CD4-positive, alpha-beta T cell (primary cell): Measurements from ENCODE around the gene CMTM5. TPM values are rescaled to one million over a fixed set of nuclear protein-coding genes. Genes with fewer than 3 reads are reported as not detected.

Experiments used
- ATAC-seq: fragments of 200-7000 bp; cut with Tn5 transposase; one replicate; pipeline ENCODE4 v1.10.0; 2022; ENCODE audit warnings: mild to moderate bottlenecking; ENCODE audit not compliant: poor library complexity
- CTCF ChIA-PET: fragments of 350-600 bp; sonication (Branson Sonifier 250); formaldehyde crosslinking; loops from one replicate; lab custom pipeline; 2021; ENCODE audit warnings: antibody characterized with exemption, inconsistent platforms; lab: Charles Lee
- POLR2A ChIA-PET: fragments of 350-600 bp; sonication (Branson Sonifier 250); formaldehyde crosslinking; loops from one replicate; lab custom pipeline; 2021; ENCODE audit warnings: antibody characterized with exemption, inconsistent platforms; lab: Charles Lee
- DNase-seq, 14 experiments: peaks; one replicate each; pipeline ENCODE4 v3.0.0-alpha.2; 2013 to 2020; ENCODE audit warnings: mixed read lengths in 2 of 14
- H3K27ac ChIP-seq, 2 donors: one replicate each; pipeline versions ENCODE4 v1.5.1 to v1.7.0; 2013; ENCODE audit warnings: low read length in 2 of 2, low read depth in 1 of 2, mild to moderate bottlenecking in 1 of 2
- H3K27me3 ChIP-seq, 2 experiments: 1 replicate in 1 of 2; 2 replicates in 1 of 2; pipeline versions ENCODE4 v1.6.1 to v1.7.0; 2013; ENCODE audit warnings: low read length in 2 of 2, control low read depth in 1 of 2, mild to moderate bottlenecking in 1 of 2, moderate library complexity in 1 of 2; ENCODE audit not compliant: insufficient read depth in 2 of 2, control insufficient read depth in 1 of 2
- H3K36me3 ChIP-seq: one replicate; pipeline ENCODE4 v1.6.1; 2013; ENCODE audit warnings: low read length, control low read depth; ENCODE audit not compliant: insufficient read depth
- H3K4me1 ChIP-seq: one replicate; pipeline ENCODE4 v1.6.1; 2013; ENCODE audit warnings: low read length, control low read depth; ENCODE audit not compliant: insufficient read depth
- H3K4me3 ChIP-seq: one replicate; pipeline ENCODE4 v1.5.1; 2013; ENCODE audit warnings: mild to moderate bottlenecking, low read length, moderate library complexity
- H3K9me3 ChIP-seq, 2 experiments: 1 replicate in 1 of 2; 2 replicates in 1 of 2; pipeline versions ENCODE4 v1.6.1 to v1.7.0; 2013; ENCODE audit warnings: low read length in 2 of 2, mild to moderate bottlenecking in 2 of 2, control low read depth in 1 of 2, moderate library complexity in 1 of 2; ENCODE audit not compliant: control insufficient read depth in 1 of 2, insufficient read depth in 1 of 2
- H3K27ac Mint-ChIP-seq: one replicate; pipeline ENCODE4 v1.8.0; 2020; ENCODE audit warnings: mixed read lengths
- H3K27me3 Mint-ChIP-seq: one replicate; pipeline ENCODE4 v1.8.0; 2021; ENCODE audit warnings: mixed read lengths
- H3K36me3 Mint-ChIP-seq: one replicate; pipeline ENCODE4 v1.8.0; 2021; ENCODE audit warnings: low read depth, mixed read lengths
- H3K4me1 Mint-ChIP-seq: one replicate; pipeline ENCODE4 v1.8.0; 2021; ENCODE audit warnings: low read depth, mixed read lengths
- H3K4me3 Mint-ChIP-seq: one replicate; pipeline ENCODE4 v1.8.0; 2020; ENCODE audit warnings: mild to moderate bottlenecking, mixed read lengths
- H3K9me3 Mint-ChIP-seq: one replicate; pipeline ENCODE4 v1.8.0; 2020; ENCODE audit warnings: mixed read lengths
- intact Hi-C, 2 experiments: fragments of 100-400 bp; cut with DNase I in 1 of 2; cut with micrococcal nuclease in 1 of 2; formaldehyde crosslinking; loops; one replicate each; pipeline versions ENCODE4 v1.15.1 to v1.9.0; 2023 to 2025; cut with DNase I, micrococcal nuclease
- total RNA-seq, 174 experiments: library from RNA in 2 of 174; stranded (reverse) in 2 of 174; gene quantifications; one replicate each; pipeline ENCODE4 v1.2.3 and lab custom pipeline; 2021 to 2026
- TF ChIP-seq, protein P1 (sequence below): fragments of 200-600 bp; IDR thresholded peaks from one replicate; pipeline ENCODE4 v1.8.0; 2022; ENCODE audit warnings: antibody characterized with exemption, mild to moderate bottlenecking

Gene CMTM5
- total RNA-seq, 2 experiments from 2014 or later: not detected

DNA sequence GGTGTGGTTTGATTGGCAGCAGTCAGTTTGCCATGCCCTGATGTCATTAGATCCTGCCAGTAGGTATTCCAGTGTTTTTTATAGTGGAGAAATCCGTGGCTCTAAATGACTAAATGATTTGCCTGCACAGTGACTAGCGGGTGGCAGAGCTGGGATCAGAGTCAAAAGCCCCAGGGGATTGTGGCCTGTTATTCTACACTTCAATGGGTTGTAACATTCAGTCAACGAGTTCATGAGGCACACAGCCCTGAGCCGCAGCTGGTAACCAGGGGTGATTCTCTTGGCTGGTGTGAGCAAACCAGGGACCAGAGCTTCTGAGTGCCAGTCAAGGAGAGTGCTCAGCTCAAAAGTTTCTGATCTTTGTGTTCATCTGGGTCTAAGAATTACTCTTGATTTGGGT, 29.4 kb downstream of the CMTM5 start:
- H3K27ac Mint-ChIP-seq: no peak overlapping the region
- no peaks in the 10 kb centered on the region for H3K4me1 Mint-ChIP-seq
- Histone ChIP-seq H3K27me3 (no peaks in the 10 kb centered on the region), H3K4me1 (no peaks in the 10 kb centered on the region), H3K27ac (no peak overlapping the region), H3K4me3 (no peak overlapping the region), H3K36me3 (no peaks in the 10 kb centered on the region), H3K9me3 (no peaks in the 10 kb centered on the region)
- DNase-seq: no peak
- ATAC-seq: no peak
- ChIA-PET POLR2A (no interaction called here), CTCF (no interaction called here)
- H3K4me3 Mint-ChIP-seq: no peak overlapping the region
- H3K36me3 Mint-ChIP-seq: no peaks in the 10 kb centered on the region
- H3K27me3 Mint-ChIP-seq: peaks cover 27% of the 10 kb centered on the region
- intact Hi-C loops: no loop called here
- no peaks in the 10 kb centered on the region for H3K9me3 Mint-ChIP-seq
- TF ChIP-seq, protein P1, sequence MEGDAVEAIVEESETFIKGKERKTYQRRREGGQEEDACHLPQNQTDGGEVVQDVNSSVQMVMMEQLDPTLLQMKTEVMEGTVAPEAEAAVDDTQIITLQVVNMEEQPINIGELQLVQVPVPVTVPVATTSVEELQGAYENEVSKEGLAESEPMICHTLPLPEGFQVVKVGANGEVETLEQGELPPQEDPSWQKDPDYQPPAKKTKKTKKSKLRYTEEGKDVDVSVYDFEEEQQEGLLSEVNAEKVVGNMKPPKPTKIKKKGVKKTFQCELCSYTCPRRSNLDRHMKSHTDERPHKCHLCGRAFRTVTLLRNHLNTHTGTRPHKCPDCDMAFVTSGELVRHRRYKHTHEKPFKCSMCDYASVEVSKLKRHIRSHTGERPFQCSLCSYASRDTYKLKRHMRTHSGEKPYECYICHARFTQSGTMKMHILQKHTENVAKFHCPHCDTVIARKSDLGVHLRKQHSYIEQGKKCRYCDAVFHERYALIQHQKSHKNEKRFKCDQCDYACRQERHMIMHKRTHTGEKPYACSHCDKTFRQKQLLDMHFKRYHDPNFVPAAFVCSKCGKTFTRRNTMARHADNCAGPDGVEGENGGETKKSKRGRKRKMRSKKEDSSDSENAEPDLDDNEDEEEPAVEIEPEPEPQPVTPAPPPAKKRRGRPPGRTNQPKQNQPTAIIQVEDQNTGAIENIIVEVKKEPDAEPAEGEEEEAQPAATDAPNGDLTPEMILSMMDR: no peak

DNA sequence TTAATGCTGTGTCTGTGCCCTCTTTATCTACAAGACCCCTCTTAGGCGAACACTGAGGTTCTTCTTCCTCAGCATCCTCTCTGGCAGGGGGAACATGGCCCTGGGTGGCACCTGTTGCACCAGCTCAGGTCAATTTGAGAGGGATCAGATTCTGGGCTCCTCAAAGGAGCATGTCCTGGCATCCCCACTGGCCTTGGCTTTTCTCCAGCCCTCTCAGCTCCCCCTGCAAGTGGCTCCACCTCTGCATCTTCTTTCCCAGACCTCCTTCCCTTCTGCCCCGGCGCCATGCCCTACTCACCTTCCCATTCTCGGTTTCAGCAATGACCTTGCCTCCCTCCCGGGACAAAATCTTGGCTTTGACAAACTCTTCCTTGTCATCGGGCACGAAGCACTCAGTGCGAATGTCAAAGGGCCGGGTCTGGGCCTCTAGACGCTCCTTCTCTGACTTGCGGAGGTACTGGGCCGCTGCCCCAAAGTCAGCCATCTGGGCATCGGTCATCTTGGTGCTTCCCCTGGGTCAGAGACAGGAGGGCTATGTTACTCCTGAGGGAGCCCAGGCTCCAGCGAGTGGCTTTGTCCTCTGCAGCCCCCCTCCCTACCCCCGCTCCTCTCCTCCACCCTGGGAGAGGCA, 30.0 kb downstream of the CMTM5 start:
- Histone ChIP-seq H3K27me3 (no peaks in the 10 kb centered on the region), H3K4me1 (no peaks in the 10 kb centered on the region), H3K27ac (no peak overlapping the region), H3K36me3 (no peaks in the 10 kb centered on the region), H3K4me3 (no peak overlapping the region), H3K9me3 (no peaks in the 10 kb centered on the region)
- H3K27me3 Mint-ChIP-seq: peaks cover 23% of the 10 kb centered on the region
- no peak overlapping the region for H3K4me3 Mint-ChIP-seq
- POLR2A ChIA-PET: no interaction called here
- ATAC-seq (no peak), DNase-seq (no peak)
- no peak overlapping the region for H3K27ac Mint-ChIP-seq
- H3K9me3 Mint-ChIP-seq: no peaks in the 10 kb centered on the region
- CTCF ChIA-PET: no interaction called here
- TF ChIP-seq, protein P1: no peak
- no peaks in the 10 kb centered on the region for H3K36me3 Mint-ChIP-seq
- no peaks in the 10 kb centered on the region for H3K4me1 Mint-ChIP-seq
- intact Hi-C loops: no loop called here

DNA sequence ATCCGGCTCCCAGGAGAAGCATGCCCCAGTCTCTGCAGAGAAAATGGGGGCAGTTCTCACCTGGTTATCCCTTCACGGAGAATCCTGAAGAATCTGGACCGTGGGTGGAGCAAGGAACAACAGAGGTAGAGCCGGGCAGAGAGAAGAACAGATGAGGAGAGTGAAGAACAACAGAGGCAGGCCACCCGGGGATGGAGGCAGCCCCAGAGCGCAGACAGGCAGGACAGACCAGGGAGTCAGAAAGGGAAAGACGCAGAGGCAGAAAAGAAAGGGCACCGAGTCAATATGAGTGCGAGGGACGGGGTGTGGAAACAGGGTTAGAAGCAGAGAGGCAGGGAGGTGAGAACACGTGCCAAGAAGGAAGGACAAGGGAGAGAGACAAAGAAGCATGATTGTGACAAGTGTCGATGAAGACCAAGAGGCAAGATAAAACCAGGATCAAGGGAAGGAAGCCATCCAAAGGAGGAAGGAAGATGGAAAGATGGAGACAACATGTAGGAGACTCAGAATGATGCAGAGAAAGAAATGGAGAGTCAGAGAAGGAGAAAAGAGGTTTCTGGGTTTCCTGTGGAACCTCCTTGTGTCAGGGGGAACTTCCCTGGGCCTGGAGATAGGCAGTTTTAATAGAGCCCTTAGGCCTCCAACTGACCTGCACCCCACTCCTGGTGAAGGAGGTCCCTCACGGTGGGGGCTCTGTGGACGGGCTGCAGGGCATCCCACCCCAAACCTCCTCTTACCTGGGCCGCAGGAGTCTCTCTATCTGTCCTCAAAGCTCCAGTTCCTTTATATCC, 30.9 kb downstream of the CMTM5 start, which contains the start of gene MYH6:
MYH6 (minus strand) TSS at position 758 of the 791 bp plus-strand sequence. CDS start 1,050 bp downstream, outside the sequence.
- DNase-seq: no peak
- no peaks in the 10 kb centered on the region for H3K4me1 ChIP-seq
- H3K4me3 ChIP-seq: no peak within 1 kb of the TSS
- POLR2A ChIA-PET: no interaction called here
- TF ChIP-seq, protein P1: no peak
- H3K27me3 Mint-ChIP-seq: peaks cover 22% of the 10 kb centered on the region
- H3K27ac ChIP-seq: no peak within 1 kb of the TSS
- H3K27me3 ChIP-seq: no peaks in the 10 kb centered on the region
- H3K4me1 Mint-ChIP-seq: no peaks in the 10 kb centered on the region
- CTCF ChIA-PET: no interaction called here
- intact Hi-C loops: no loop called here
- no peak within 1 kb of the TSS for H3K4me3 Mint-ChIP-seq
- no peaks in the 10 kb centered on the region for H3K9me3 Mint-ChIP-seq
- ATAC-seq: no peak
- H3K36me3 Mint-ChIP-seq: no peaks in the 10 kb centered on the region
- no peaks in the 10 kb centered on the region for H3K36me3 ChIP-seq
- H3K27ac Mint-ChIP-seq: no peak within 1 kb of the TSS
- no peaks in the 10 kb centered on the region for H3K9me3 ChIP-seq
